Osteoblast (primary cell): ENCODE results near the gene BTNL3. TPM values are rescaled to one million over a fixed set of nuclear protein-coding genes. Genes with fewer than 3 reads are reported as not detected.

Experiments
- DNase-seq: peaks from one replicate; pipeline ENCODE4 v3.0.0; 2011; ENCODE audit warnings: low spot score, mixed read lengths; ENCODE audit not compliant: insufficient read length; ENCODE audit errors: missing footprints
- H2AFZ ChIP-seq: 2 replicates; pipeline ENCODE4 v1.6.0; 2011; ENCODE audit warnings: mild to moderate bottlenecking, low read length
- H3K27ac ChIP-seq: 2 replicates; pipeline ENCODE4 v1.5.1; 2011; ENCODE audit warnings: mild to moderate bottlenecking, low read depth, low read length, moderate library complexity
- H3K27me3 ChIP-seq: 2 replicates; pipeline ENCODE4 v1.6.0; 2012; ENCODE audit warnings: mild to moderate bottlenecking, control low read depth, inconsistent platforms, low read length, moderate library complexity; ENCODE audit not compliant: insufficient read depth
- H3K36me3 ChIP-seq: 2 replicates; pipeline ENCODE4 v1.5.1; 2011; ENCODE audit warnings: mild to moderate bottlenecking, low read length, control low read depth, moderate library complexity; ENCODE audit not compliant: insufficient read depth
- H3K4me1 ChIP-seq: 2 replicates; pipeline ENCODE4 v1.5.1; 2011; ENCODE audit warnings: mild to moderate bottlenecking, low read length, control low read depth, moderate library complexity; ENCODE audit not compliant: insufficient read depth
- H3K4me2 ChIP-seq: 2 replicates; pipeline ENCODE4 v1.6.0; 2011; ENCODE audit warnings: mild to moderate bottlenecking, low read length; ENCODE audit not compliant: insufficient read depth
- H3K4me3 ChIP-seq: fragments of 200-600 bp; sonication (generic); 3 replicates; pipeline ENCODE4 v1.5.1; 2012; ENCODE audit warnings: mild to moderate bottlenecking, low read length, inconsistent platforms; ENCODE audit not compliant: insufficient read depth
- H3K79me2 ChIP-seq: 2 replicates; pipeline ENCODE4 v1.6.0; 2012; ENCODE audit warnings: mild to moderate bottlenecking, low read length, control low read depth, inconsistent platforms; ENCODE audit not compliant: insufficient read depth
- H3K9me3 ChIP-seq: 2 replicates; pipeline ENCODE4 v1.5.1; 2011; ENCODE audit warnings: low read depth, low read length, control low read depth
- H4K20me1 ChIP-seq: 2 replicates; pipeline ENCODE4 v1.6.0; 2012; ENCODE audit warnings: mild to moderate bottlenecking, low read length, control low read depth; ENCODE audit not compliant: insufficient read depth
- CTCF ChIP-seq: IDR thresholded peaks from 2 replicates; pipeline ENCODE4 v1.5.1; 2011; ENCODE audit warnings: mild to moderate bottlenecking, low read depth, low read length, moderate library complexity; ENCODE audit errors: extremely low read depth
- total RNA-seq: library from RNA; depleted of rRNA; stranded (reverse); fragments of >200 nt; gene quantifications from 2 replicates; pipeline ENCODE4 v1.2.3, GENCODE V29; 2012

Gene BTNL3
- total RNA-seq, 1 donor = not detected

GRCh38 chr5:180975338-180975737 is 13.3 kb upstream of the BTNL3 start:
- no peak for TF ChIP-seq CTCF
- no peak overlapping the region for H3K4me2 ChIP-seq
- H3K9me3 ChIP-seq = no peaks in the 10 kb centered on the region
- DNase-seq = peak; percentile 27
- H3K79me2 ChIP-seq = no peaks in the 10 kb centered on the region
- no peaks in the 10 kb centered on the region for H3K4me1 ChIP-seq
- no peak overlapping the region for H3K4me3 ChIP-seq
- no peak overlapping the region for H3K27ac ChIP-seq
- H3K36me3 ChIP-seq = no peaks in the 10 kb centered on the region
- H2AFZ ChIP-seq = no peak overlapping the region
- H4K20me1 ChIP-seq = no peaks in the 10 kb centered on the region
- H3K27me3 ChIP-seq = no peaks in the 10 kb centered on the region

GRCh38 chr5:180976518-180976917 is 12.1 kb upstream of the BTNL3 start:
- Histone ChIP-seq H3K27me3 (no peaks in the 10 kb centered on the region), H4K20me1 (no peaks in the 10 kb centered on the region), H2AFZ (no peak overlapping the region), H3K79me2 (no peaks in the 10 kb centered on the region), H3K9me3 (no peaks in the 10 kb centered on the region), H3K4me1 (no peaks in the 10 kb centered on the region), H3K36me3 (no peaks in the 10 kb centered on the region), H3K4me3 (no peak overlapping the region), H3K4me2 (no peak overlapping the region), H3K27ac (no peak overlapping the region)
- TF ChIP-seq CTCF = no peak
- DNase-seq = no peak

- DNase-seq = no peak
- Histone ChIP-seq H3K4me3 (no peak overlapping the region), H3K27ac (no peak overlapping the region), H2AFZ (no peak overlapping the region), H4K20me1 (no peaks in the 10 kb centered on the region), H3K36me3 (no peaks in the 10 kb centered on the region), H3K79me2 (no peaks in the 10 kb centered on the region), H3K4me1 (no peaks in the 10 kb centered on the region), H3K4me2 (no peak overlapping the region), H3K27me3 (no peaks in the 10 kb centered on the region), H3K9me3 (no peaks in the 10 kb centered on the region)
- TF ChIP-seq CTCF = no peak
Measured at GRCh38 chr5:180977852-180978251, 10.8 kb upstream of the BTNL3 start.

- H3K4me1 ChIP-seq = no peaks in the 10 kb centered on the region
- H2AFZ ChIP-seq = no peak overlapping the region
- H3K4me3 ChIP-seq = no peak overlapping the region
- H3K36me3 ChIP-seq = no peaks in the 10 kb centered on the region
- DNase-seq = no peak
- H3K27ac ChIP-seq = no peak overlapping the region
- H4K20me1 ChIP-seq = no peaks in the 10 kb centered on the region
- H3K4me2 ChIP-seq = no peak overlapping the region
- TF ChIP-seq CTCF = no peak
- no peaks in the 10 kb centered on the region for H3K79me2 ChIP-seq
- H3K9me3 ChIP-seq = no peaks in the 10 kb centered on the region
- H3K27me3 ChIP-seq = no peaks in the 10 kb centered on the region
Measured at GRCh38 chr5:180982008-180982741, 6.5 kb upstream of the BTNL3 start.
